OCI-LY1 (cell line): Measurements from ENCODE around the gene FERMT1.

Experiments used
- H2AFZ ChIP-seq: fragments of 200-600 bp; sonication (generic), shearing (Covaris generic); 2 replicates; pipeline ENCODE4 v1.6.0; 2014; ENCODE audit warnings: antibody characterized with exemption, mild to moderate bottlenecking, low read length
- H3F3A ChIP-seq: fragments of 200-600 bp; sonication (generic), shearing (Covaris generic); 2 replicates; pipeline ENCODE4 v1.6.0; 2014; ENCODE audit warnings: mild to moderate bottlenecking, antibody characterized with exemption, low read length, moderate library complexity; ENCODE audit not compliant: insufficient read depth
- H3K27ac ChIP-seq: fragments of 200-600 bp; sonication (generic); 2 replicates; pipeline ENCODE4 v1.5.1; 2014; ENCODE audit warnings: low read length, mixed run types, mild to moderate bottlenecking, low read depth; ENCODE audit not compliant: poor library complexity, severe bottlenecking
- H3K27me3 ChIP-seq: fragments of 200-600 bp; sonication (generic); 2 replicates; pipeline ENCODE4 v1.6.0; 2014; ENCODE audit warnings: antibody characterized with exemption, mild to moderate bottlenecking, low read length, moderate library complexity; ENCODE audit not compliant: insufficient read depth
- H3K36me3 ChIP-seq: fragments of 200-600 bp; sonication (generic); 2 replicates; pipeline ENCODE4 v1.6.1; 2014; ENCODE audit warnings: mild to moderate bottlenecking, antibody characterized with exemption, low read length, moderate library complexity, mixed read lengths; ENCODE audit not compliant: insufficient read depth
- H3K4me1 ChIP-seq: fragments of 200-600 bp; sonication (generic); 2 replicates; pipeline ENCODE4 v1.5.1; 2014; ENCODE audit warnings: mild to moderate bottlenecking, low read length, moderate library complexity; ENCODE audit not compliant: insufficient read depth, severe bottlenecking
- H3K4me2 ChIP-seq: fragments of 200-600 bp; sonication (generic), shearing (Covaris generic); 2 replicates; pipeline ENCODE4 v1.6.1; 2014; ENCODE audit warnings: low read length
- H3K4me3 ChIP-seq: fragments of 200-600 bp; sonication (generic); 2 replicates; pipeline ENCODE4 v1.5.1; 2014; ENCODE audit warnings: low read length, low read depth, mild to moderate bottlenecking, mixed read lengths; ENCODE audit not compliant: poor library complexity, severe bottlenecking
- H3K79me2 ChIP-seq: fragments of 200-600 bp; shearing (Covaris generic); 2 replicates; pipeline ENCODE4 v1.6.1; 2016; ENCODE audit warnings: mixed run types, low read length, mixed read lengths; ENCODE audit not compliant: insufficient read depth
- H3K9ac ChIP-seq: fragments of 200-600 bp; sonication (generic), shearing (Covaris generic); 2 replicates; pipeline ENCODE4 v1.6.1; 2014; ENCODE audit warnings: mild to moderate bottlenecking, low read length, mixed read lengths
- H3K9me2 ChIP-seq: fragments of 200-600 bp; sonication (generic), shearing (Covaris generic); 2 replicates; pipeline ENCODE4 v1.6.1; 2014; ENCODE audit warnings: low read depth, mild to moderate bottlenecking, low read length, mixed read lengths
- H3K9me3 ChIP-seq: fragments of 200-600 bp; shearing (Covaris generic); 2 replicates; pipeline ENCODE4 v1.6.1; 2014; ENCODE audit warnings: low read length, mixed read lengths
- H4K20me1 ChIP-seq: fragments of 200-600 bp; sonication (generic), shearing (Covaris generic); 2 replicates; pipeline ENCODE4 v1.6.0; 2016; ENCODE audit warnings: mild to moderate bottlenecking, low read length; ENCODE audit not compliant: insufficient read depth
- EZH2 ChIP-seq: fragments of 200-600 bp; sonication (generic), shearing (Covaris generic); IDR thresholded peaks from 2 replicates; pipeline ENCODE4 v1.8.0; 2017; ENCODE audit warnings: borderline replicate concordance, mixed run types, mild to moderate bottlenecking, antibody characterized with exemption, low read length, moderate library complexity, mixed read lengths
- TF ChIP-seq, protein P1 (sequence below): fragments of 200-600 bp; sonication (generic), shearing (Covaris generic); IDR thresholded peaks from 2 replicates; pipeline ENCODE4 v1.5.1; 2017; ENCODE audit warnings: mild to moderate bottlenecking, antibody characterized with exemption, low read length, moderate library complexity, mixed read lengths

FERMT1 gene

DNA sequence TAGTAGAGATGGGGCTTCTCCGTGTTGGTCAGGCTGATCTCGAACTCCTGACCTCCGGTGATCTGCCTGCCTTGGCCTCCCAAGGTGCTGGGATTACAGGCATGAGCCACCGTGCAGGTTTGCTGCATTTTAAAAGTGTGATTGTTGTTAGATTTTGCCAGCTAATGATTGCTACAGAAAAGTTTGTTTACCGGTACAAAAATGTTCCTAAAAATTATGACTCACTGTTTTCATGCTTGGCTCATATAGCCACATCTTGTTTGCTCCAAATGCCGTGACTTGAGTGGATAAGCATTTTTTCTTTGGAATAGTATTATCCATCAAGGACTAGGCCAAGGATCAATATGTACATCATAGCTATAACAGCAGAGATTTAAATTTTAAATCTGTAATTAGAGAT, 93.3 kb downstream of the FERMT1 start:
- no peak overlapping the region for H3K9ac ChIP-seq
- H3K36me3 ChIP-seq = peaks cover 48% of the 10 kb centered on the region
- H4K20me1 ChIP-seq = no peaks in the 10 kb centered on the region
- H3K9me3 ChIP-seq = peaks cover 5% of the 10 kb centered on the region
- H2AFZ ChIP-seq = no peak overlapping the region
- no peak overlapping the region for H3K27ac ChIP-seq
- no peaks in the 10 kb centered on the region for H3K4me1 ChIP-seq
- H3K4me3 ChIP-seq = no peak overlapping the region
- no peaks in the 10 kb centered on the region for H3K9me2 ChIP-seq
- no peaks in the 10 kb centered on the region for H3F3A ChIP-seq
- no peak for TF ChIP-seq EZH2
- TF ChIP-seq, protein P1, sequence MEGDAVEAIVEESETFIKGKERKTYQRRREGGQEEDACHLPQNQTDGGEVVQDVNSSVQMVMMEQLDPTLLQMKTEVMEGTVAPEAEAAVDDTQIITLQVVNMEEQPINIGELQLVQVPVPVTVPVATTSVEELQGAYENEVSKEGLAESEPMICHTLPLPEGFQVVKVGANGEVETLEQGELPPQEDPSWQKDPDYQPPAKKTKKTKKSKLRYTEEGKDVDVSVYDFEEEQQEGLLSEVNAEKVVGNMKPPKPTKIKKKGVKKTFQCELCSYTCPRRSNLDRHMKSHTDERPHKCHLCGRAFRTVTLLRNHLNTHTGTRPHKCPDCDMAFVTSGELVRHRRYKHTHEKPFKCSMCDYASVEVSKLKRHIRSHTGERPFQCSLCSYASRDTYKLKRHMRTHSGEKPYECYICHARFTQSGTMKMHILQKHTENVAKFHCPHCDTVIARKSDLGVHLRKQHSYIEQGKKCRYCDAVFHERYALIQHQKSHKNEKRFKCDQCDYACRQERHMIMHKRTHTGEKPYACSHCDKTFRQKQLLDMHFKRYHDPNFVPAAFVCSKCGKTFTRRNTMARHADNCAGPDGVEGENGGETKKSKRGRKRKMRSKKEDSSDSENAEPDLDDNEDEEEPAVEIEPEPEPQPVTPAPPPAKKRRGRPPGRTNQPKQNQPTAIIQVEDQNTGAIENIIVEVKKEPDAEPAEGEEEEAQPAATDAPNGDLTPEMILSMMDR = no peak
- H3K79me2 ChIP-seq = no peaks in the 10 kb centered on the region
- no peaks in the 10 kb centered on the region for H3K27me3 ChIP-seq
- no peak overlapping the region for H3K4me2 ChIP-seq

- no peak for TF ChIP-seq EZH2
- TF ChIP-seq, protein P1 = no peak
- Histone ChIP-seq H3K9me2 (no peaks in the 10 kb centered on the region), H3K9me3 (peaks cover 6% of the 10 kb centered on the region), H3F3A (no peaks in the 10 kb centered on the region), H3K27ac (no peak overlapping the region), H3K27me3 (no peaks in the 10 kb centered on the region), H3K36me3 (peaks cover 48% of the 10 kb centered on the region), H3K4me3 (no peak overlapping the region), H3K4me2 (no peak overlapping the region), H3K79me2 (no peaks in the 10 kb centered on the region), H3K4me1 (no peaks in the 10 kb centered on the region), H3K9ac (no peak overlapping the region), H2AFZ (no peak overlapping the region), H4K20me1 (no peaks in the 10 kb centered on the region)
Measured at GRCh38 chr20:6028818-6029217, 94.0 kb downstream of the FERMT1 start.

DNA sequence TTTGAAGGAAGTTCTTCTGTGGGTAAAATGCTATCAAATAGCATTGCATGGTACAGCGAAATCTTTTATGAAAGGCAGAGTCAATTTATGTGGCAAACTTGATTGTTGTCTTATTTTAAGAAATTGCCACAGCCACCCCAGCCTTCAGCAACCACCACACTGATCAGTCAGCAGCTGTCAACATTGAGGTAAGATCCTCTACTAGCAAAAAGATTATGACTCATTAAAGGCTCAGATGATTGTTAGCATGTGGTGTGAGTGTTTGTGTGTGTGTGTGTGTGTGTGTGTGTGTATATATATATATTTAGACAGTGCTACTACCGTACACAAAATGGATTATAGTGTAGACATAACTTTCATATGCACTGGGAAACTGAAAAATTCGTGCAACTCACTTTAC, 96.8 kb downstream of the FERMT1 start:
- TF ChIP-seq EZH2 = no peak
- TF ChIP-seq, protein P1 = no peak
- no peaks in the 10 kb centered on the region for H3K79me2 ChIP-seq

More for the DNA sequence above, 96.8 kb downstream of the FERMT1 start:
- no peak overlapping the region for H3K4me3 ChIP-seq
- no peaks in the 10 kb centered on the region for H3F3A ChIP-seq
- no peaks in the 10 kb centered on the region for H3K4me1 ChIP-seq
- peaks cover 6% of the 10 kb centered on the region for H3K9me3 ChIP-seq
- no peak overlapping the region for H2AFZ ChIP-seq
- no peaks in the 10 kb centered on the region for H3K9me2 ChIP-seq
- H3K27me3 ChIP-seq = no peaks in the 10 kb centered on the region
- H3K36me3 ChIP-seq = peaks cover 56% of the 10 kb centered on the region
- no peak overlapping the region for H3K27ac ChIP-seq
- no peak overlapping the region for H3K9ac ChIP-seq
- no peaks in the 10 kb centered on the region for H4K20me1 ChIP-seq
- no peak overlapping the region for H3K4me2 ChIP-seq
